ENCODE measurements around the gene OSBPL5.

The OSBPL5 gene

DNA sequence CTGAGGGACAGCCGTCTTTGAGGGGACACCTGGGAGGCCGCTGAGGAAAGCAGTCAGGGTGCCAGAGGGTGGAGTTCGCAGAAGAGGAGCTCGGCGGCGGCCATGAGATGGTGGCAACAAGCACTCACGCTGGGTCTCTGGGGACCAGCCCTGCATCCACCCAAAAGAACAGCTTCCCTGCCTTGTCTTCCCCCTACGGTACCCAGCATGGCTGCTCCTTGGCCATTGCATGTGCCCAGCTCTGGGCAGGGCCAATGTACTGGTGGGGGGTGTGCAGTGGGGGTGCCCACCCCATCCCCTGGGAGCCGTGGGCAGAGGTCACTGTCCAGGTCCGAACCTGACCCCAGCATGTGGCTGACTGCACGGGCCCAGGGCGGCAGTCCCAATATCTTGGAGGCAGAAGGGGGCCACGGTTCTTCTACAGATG, 42.3 kb downstream of the OSBPL5 start:
- Histone ChIP-seq H3K4me2 (ENCODE audit: low read depth, low read length, poor library complexity, severe bottlenecking) (no peak overlapping the region), H2AFZ (ENCODE audit: low read length) (no peak overlapping the region), H3K9ac (ENCODE audit: low read depth, low read length, poor library complexity, severe bottlenecking) (no peak overlapping the region), H3K79me2 (ENCODE audit: insufficient read depth, low read length) (no peaks in the 10 kb centered on the region), H3F3A (ENCODE audit: low read depth) (no peaks in the 10 kb centered on the region), H3K36me3 (ENCODE audit: insufficient read depth, low read length) (peaks cover 28% of the 10 kb centered on the region; the same call in 1 of the 2 replicates), H3K4me1 (ENCODE audit: insufficient read depth, low read length, poor library complexity, severe bottlenecking) (peaks cover 6% of the 10 kb centered on the region), H3K9me2 (replicated peaks; ENCODE audit: low read depth, low read length) (no peaks in the 10 kb centered on the region), H3K27me3 (ENCODE audit: insufficient read depth, low read length, poor library complexity, severe bottlenecking) (no peaks in the 10 kb centered on the region), H3K4me3 (ENCODE audit: low read length, poor library complexity, severe bottlenecking) (no peak overlapping the region), H4K20me1 (ENCODE audit: insufficient read depth, low read length, poor library complexity, severe bottlenecking) (no peaks in the 10 kb centered on the region), H3K9me3 (ENCODE audit: insufficient read depth, low read depth, low read length) (no peaks in the 10 kb centered on the region)
- TF ChIP-seq EZH2phosphoT487 (IDR thresholded peaks at IDR 0.05; ENCODE audit: borderline replicate concordance) = no peak
- TF ChIP-seq, protein P1, sequence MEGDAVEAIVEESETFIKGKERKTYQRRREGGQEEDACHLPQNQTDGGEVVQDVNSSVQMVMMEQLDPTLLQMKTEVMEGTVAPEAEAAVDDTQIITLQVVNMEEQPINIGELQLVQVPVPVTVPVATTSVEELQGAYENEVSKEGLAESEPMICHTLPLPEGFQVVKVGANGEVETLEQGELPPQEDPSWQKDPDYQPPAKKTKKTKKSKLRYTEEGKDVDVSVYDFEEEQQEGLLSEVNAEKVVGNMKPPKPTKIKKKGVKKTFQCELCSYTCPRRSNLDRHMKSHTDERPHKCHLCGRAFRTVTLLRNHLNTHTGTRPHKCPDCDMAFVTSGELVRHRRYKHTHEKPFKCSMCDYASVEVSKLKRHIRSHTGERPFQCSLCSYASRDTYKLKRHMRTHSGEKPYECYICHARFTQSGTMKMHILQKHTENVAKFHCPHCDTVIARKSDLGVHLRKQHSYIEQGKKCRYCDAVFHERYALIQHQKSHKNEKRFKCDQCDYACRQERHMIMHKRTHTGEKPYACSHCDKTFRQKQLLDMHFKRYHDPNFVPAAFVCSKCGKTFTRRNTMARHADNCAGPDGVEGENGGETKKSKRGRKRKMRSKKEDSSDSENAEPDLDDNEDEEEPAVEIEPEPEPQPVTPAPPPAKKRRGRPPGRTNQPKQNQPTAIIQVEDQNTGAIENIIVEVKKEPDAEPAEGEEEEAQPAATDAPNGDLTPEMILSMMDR (conservative IDR thresholded peaks at IDR 0.05; ENCODE audit: low read length) = no peak

DNA sequence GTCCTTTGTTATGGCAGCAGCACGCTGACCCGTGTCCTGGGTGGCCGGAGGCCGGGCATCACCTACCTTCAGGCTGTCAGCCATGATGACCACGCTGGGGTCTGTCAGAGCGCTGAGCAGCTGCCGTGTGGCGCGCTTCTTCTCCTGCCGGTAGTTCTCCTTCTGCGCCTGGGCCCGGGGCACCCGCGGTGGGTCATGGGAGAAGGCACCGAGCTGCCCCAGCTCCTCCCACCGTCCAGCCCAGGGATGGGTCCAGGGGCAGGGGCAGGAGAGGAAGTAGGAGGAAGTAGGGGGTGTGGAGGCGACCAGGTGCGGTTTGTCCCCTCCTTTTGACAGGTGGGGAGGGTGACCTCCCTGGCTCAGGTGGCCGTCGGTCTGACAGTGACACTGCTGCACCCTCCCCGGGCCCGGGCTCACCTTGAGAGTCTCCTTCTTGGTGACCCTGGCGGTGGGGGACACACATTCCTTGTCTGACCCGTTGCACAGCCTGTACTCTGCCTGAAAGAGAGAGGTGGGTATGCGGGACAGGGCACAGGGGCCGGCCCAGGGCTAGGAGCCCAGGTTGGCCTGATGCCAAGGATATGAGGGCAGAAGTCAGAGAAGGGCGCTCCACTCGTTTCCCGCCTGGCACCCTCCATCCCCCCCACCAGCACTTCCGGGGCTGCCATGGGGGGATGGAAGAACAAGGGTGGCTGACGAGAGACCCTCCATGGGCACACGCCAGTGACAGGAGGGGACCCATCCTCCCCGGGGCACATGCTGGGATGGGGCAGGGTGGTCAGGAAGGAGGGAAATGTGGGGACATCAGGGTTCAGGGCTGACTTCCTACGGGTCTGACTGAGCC, 43.0 kb downstream of the OSBPL5 start:
- no peak for TF ChIP-seq EZH2phosphoT487 (IDR thresholded peaks at IDR 0.05; ENCODE audit: borderline replicate concordance)

DNA sequence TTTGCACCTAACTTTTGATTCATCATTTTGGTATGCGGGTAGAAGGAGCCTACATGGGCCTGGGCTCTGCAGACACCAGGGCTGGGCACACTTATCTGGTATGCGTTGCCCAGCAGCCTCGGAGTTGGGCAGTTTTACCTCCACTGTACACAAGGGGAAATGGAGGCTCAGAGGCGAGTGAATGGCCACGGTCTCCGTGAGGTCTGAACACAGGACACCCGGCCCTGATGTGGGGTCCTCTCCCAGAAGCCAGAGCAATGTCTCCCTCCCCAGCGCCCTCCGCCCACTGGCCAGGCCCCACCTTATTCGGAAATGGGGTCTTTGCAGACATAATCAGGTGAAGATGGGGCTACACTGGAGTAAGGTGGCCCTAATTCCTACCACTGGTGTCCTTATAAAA, 43.7 kb downstream of the OSBPL5 start:
- peaks cover 6% of the 10 kb centered on the region for H3K4me1 ChIP-seq (ENCODE audit: insufficient read depth, low read length, poor library complexity, severe bottlenecking)
- no peaks in the 10 kb centered on the region for H3K27me3 ChIP-seq (ENCODE audit: insufficient read depth, low read length, poor library complexity, severe bottlenecking)
- H3K9ac ChIP-seq (ENCODE audit: low read depth, low read length, poor library complexity, severe bottlenecking) = no peak overlapping the region

More for the DNA sequence above, 43.0 kb downstream of the OSBPL5 start:
- Histone ChIP-seq H2AFZ (ENCODE audit: low read length) (no peak overlapping the region), H3K9me3 (ENCODE audit: insufficient read depth, low read depth, low read length) (no peaks in the 10 kb centered on the region), H3K4me1 (ENCODE audit: insufficient read depth, low read length, poor library complexity, severe bottlenecking) (peaks cover 6% of the 10 kb centered on the region), H3K36me3 (ENCODE audit: insufficient read depth, low read length) (peaks cover 31% of the 10 kb centered on the region; the same call in 1 of the 2 replicates), H3K4me2 (ENCODE audit: low read depth, low read length, poor library complexity, severe bottlenecking) (no peak overlapping the region), H3K9me2 (replicated peaks; ENCODE audit: low read depth, low read length) (no peaks in the 10 kb centered on the region), H3K79me2 (ENCODE audit: insufficient read depth, low read length) (no peaks in the 10 kb centered on the region), H3K27me3 (ENCODE audit: insufficient read depth, low read length, poor library complexity, severe bottlenecking) (no peaks in the 10 kb centered on the region), H3K4me3 (ENCODE audit: low read length, poor library complexity, severe bottlenecking) (no peak overlapping the region), H3F3A (ENCODE audit: low read depth) (no peaks in the 10 kb centered on the region), H4K20me1 (ENCODE audit: insufficient read depth, low read length, poor library complexity, severe bottlenecking) (no peaks in the 10 kb centered on the region), H3K9ac (ENCODE audit: low read depth, low read length, poor library complexity, severe bottlenecking) (no peak overlapping the region)

More for the DNA sequence above, 43.7 kb downstream of the OSBPL5 start:
- no peaks in the 10 kb centered on the region for H4K20me1 ChIP-seq (ENCODE audit: insufficient read depth, low read length, poor library complexity, severe bottlenecking)
- no peak overlapping the region for H3K4me2 ChIP-seq (ENCODE audit: low read depth, low read length, poor library complexity, severe bottlenecking)
- H3K9me3 ChIP-seq (ENCODE audit: insufficient read depth, low read depth, low read length) = no peaks in the 10 kb centered on the region
- H3F3A ChIP-seq (ENCODE audit: low read depth) = no peaks in the 10 kb centered on the region
- H3K36me3 ChIP-seq (ENCODE audit: insufficient read depth, low read length) = peaks cover 34% of the 10 kb centered on the region; the same call in 1 of the 2 replicates
- H3K4me3 ChIP-seq (ENCODE audit: low read length, poor library complexity, severe bottlenecking) = no peak overlapping the region
- no peaks in the 10 kb centered on the region for H3K79me2 ChIP-seq (ENCODE audit: insufficient read depth, low read length)
- no peak overlapping the region for H2AFZ ChIP-seq (ENCODE audit: low read length)
- no peaks in the 10 kb centered on the region for H3K9me2 ChIP-seq (replicated peaks; ENCODE audit: low read depth, low read length)
- TF ChIP-seq, protein P1 (conservative IDR thresholded peaks at IDR 0.05; ENCODE audit: low read length) = no peak
- no peak for TF ChIP-seq EZH2phosphoT487 (IDR thresholded peaks at IDR 0.05; ENCODE audit: borderline replicate concordance)

Data from Loucy (cell line).